Stimulated activated CD4-positive, alpha-beta T cell treated with anti-CD3 and anti-CD28 coated beads, Interleukin-2, amount 100 ng/mL, for 48 hours (primary cell): ENCODE data around the gene ERC1.
A peak's percentile ranks its signal among the peaks of the same experiment; 100 is the strongest.
"Not testable (repeated sequence)": the region's sequence is repeated elsewhere in the genome, so short reads cannot be mapped to it uniquely, and the experiment has no call there.

Source experiments
- DNase-seq, 2 donors: peaks; one replicate each; pipeline ENCODE4 v3.0.0-alpha.2; 2020

ERC1 gene

GRCh38 chr12:1201030-1201429 is 210.0 kb downstream of the ERC1 start:
- no peak for DNase-seq

- no peak for DNase-seq
Measured at GRCh38 chr12:1201886-1202285, 210.9 kb downstream of the ERC1 start.

- DNase-seq, result no peak
Measured at GRCh38 chr12:1203735-1204019, 212.7 kb downstream of the ERC1 start.

- no peak for DNase-seq
Measured at GRCh38 chr12:1204581-1205121, 213.6 kb downstream of the ERC1 start.

GRCh38 chr12:1205512-1206060 is 214.6 kb downstream of the ERC1 start:
- DNase-seq, result no peak

GRCh38 chr12:1206118-1206734 is 215.2 kb downstream of the ERC1 start:
- DNase-seq, result no peak

- no peak for DNase-seq
Measured at GRCh38 chr12:1207276-1207675, 216.3 kb downstream of the ERC1 start.

GRCh38 chr12:1208719-1209118 is 217.7 kb downstream of the ERC1 start:
- DNase-seq, result not testable (repeated sequence)

GRCh38 chr12:1212526-1212925 is 221.5 kb downstream of the ERC1 start:
- no peak for DNase-seq

GRCh38 chr12:1213205-1213604 is 222.2 kb downstream of the ERC1 start:
- peak; percentile 26 to 30 for DNase-seq

GRCh38 chr12:1213618-1214205 is 222.7 kb downstream of the ERC1 start:
- DNase-seq, result no peak

GRCh38 chr12:1216560-1216959 is 225.5 kb downstream of the ERC1 start:
- no peak for DNase-seq

GRCh38 chr12:1217191-1217949 is 226.3 kb downstream of the ERC1 start:
- no peak for DNase-seq

- DNase-seq, result no peak
Measured at GRCh38 chr12:1218369-1218768, 227.3 kb downstream of the ERC1 start.

GRCh38 chr12:1220127-1221092 is 229.4 kb downstream of the ERC1 start:
- DNase-seq, result no peak

- no peak for DNase-seq
Measured at GRCh38 chr12:1222858-1223639, 232.0 kb downstream of the ERC1 start.

- DNase-seq, result no peak
Measured at GRCh38 chr12:1226951-1227350, 235.9 kb downstream of the ERC1 start.

GRCh38 chr12:1234073-1234472 is 243.1 kb downstream of the ERC1 start:
- no peak for DNase-seq

GRCh38 chr12:1246637-1247036 is 255.6 kb downstream of the ERC1 start:
- DNase-seq, result no peak

GRCh38 chr12:1250641-1251040 is 259.6 kb downstream of the ERC1 start:
- DNase-seq, result no peak

- no peak for DNase-seq
Measured at GRCh38 chr12:1252758-1253157, 261.7 kb downstream of the ERC1 start.

- not testable (repeated sequence) for DNase-seq
Measured at GRCh38 chr12:1255125-1255524, 264.1 kb downstream of the ERC1 start.
